ENCODE measurements around the gene STUB1.

GRCh38 chr16:660459-661183 is 19.6 kb upstream of the STUB1 start:
- TF ChIP-seq CTCF (conservative IDR thresholded peaks at IDR 0.05; ENCODE audit: low read depth in 2 of 2) (peak; percentile 38 to 68; a peak in 3 of 4 replicates), POLR2AphosphoS5 (IDR thresholded peaks at IDR 0.05; ENCODE audit: low read depth) (peak; percentile 43), JUNB (IDR thresholded peaks at IDR 0.05; ENCODE audit: unreplicated experiment) (no peak), STAT1 (IDR thresholded peaks at IDR 0.05; ENCODE audit: unreplicated experiment) (no peak), REST (IDR thresholded peaks at IDR 0.05; ENCODE audit: unreplicated experiment) (no peak), CREB1 (CRISPR knock-in tag; IDR thresholded peaks at IDR 0.05; ENCODE audit: low read depth) (no peak), EZH2 (IDR thresholded peaks at IDR 0.05; ENCODE audit: low read depth, unreplicated experiment) (no peak), EZH2phosphoT487 (IDR thresholded peaks at IDR 0.05; ENCODE audit: unreplicated experiment) (no peak), ZNF114 (CRISPR knock-in tag; IDR thresholded peaks at IDR 0.05) (no peak), NANOG (IDR thresholded peaks at IDR 0.05; ENCODE audit: borderline replicate concordance) (no peak), ETS1 (IDR thresholded peaks at IDR 0.05) (no peak)

All from GM23338 (cell line).